GM23338 (cell line): ENCODE results near the gene HLA-G.

Experiments used
- CREB1 ChIP-seq: fragments of 250-450 bp; sonication (Bioruptor Pico); IDR thresholded peaks from 2 replicates; pipeline ENCODE4 v1.5.0; 2020; ENCODE audit warnings: low read depth, mild to moderate bottlenecking, moderate library complexity
- CTCF ChIP-seq, 2 experiments: fragments of 200-600 bp in 1 of 2; sonication (generic) in 1 of 2; conservative IDR thresholded peaks; 2 replicates each; pipeline versions ENCODE4 v1.5.1 to v1.6.1; 2016 to 2017; ENCODE audit warnings: antibody characterized with exemption in 2 of 2, low read depth in 2 of 2, mild to moderate bottlenecking in 2 of 2, moderate library complexity in 1 of 2
- EZH2 ChIP-seq: fragments of 200-600 bp; sonication (generic); IDR thresholded peaks from one replicate; pipeline ENCODE4 v1.8.0; 2017; ENCODE audit warnings: antibody characterized with exemption, mild to moderate bottlenecking, low read depth; ENCODE audit not compliant: unreplicated experiment
- EZH2phosphoT487 ChIP-seq: fragments of 200-600 bp; sonication (generic); IDR thresholded peaks from one replicate; pipeline ENCODE4 v1.8.1; 2018; ENCODE audit warnings: antibody characterized with exemption; ENCODE audit not compliant: unreplicated experiment
- JUNB ChIP-seq: IDR thresholded peaks from one replicate; pipeline ENCODE4 v1.6.1; 2016; ENCODE audit warnings: antibody characterized with exemption; ENCODE audit not compliant: unreplicated experiment
- POLR2AphosphoS5 ChIP-seq: IDR thresholded peaks from 2 replicates; pipeline ENCODE4 v1.6.1; 2016; ENCODE audit warnings: antibody characterized with exemption, low read depth
- REST ChIP-seq: IDR thresholded peaks from one replicate; pipeline ENCODE4 v1.6.1; 2018; ENCODE audit warnings: antibody characterized with exemption; ENCODE audit not compliant: unreplicated experiment
- ZNF331 ChIP-seq: fragments of 250-450 bp; sonication (Bioruptor Pico); IDR thresholded peaks from 2 replicates; pipeline ENCODE4 v1.5.0; 2020; ENCODE audit warnings: low read depth, mild to moderate bottlenecking, moderate library complexity
- ZNF462 ChIP-seq: fragments of 250-450 bp; sonication (Bioruptor Pico); IDR thresholded peaks from 2 replicates; pipeline ENCODE4 v1.5.0; 2020; ENCODE audit warnings: mild to moderate bottlenecking, moderate library complexity

GRCh38 chr6:29797135-29797534, 30.5 kb upstream of the HLA-G start:
- TF ChIP-seq EZH2phosphoT487: no peak
- TF ChIP-seq CTCF (conservative IDR thresholded peaks at IDR 0.05; ENCODE audit: low read depth in 2 of 2): no peak
- TF ChIP-seq REST: no peak
- no peak for TF ChIP-seq POLR2AphosphoS5
- no peak for TF ChIP-seq JUNB
- TF ChIP-seq CREB1 (CRISPR knock-in tag): no peak
- no peak for TF ChIP-seq EZH2
- TF ChIP-seq ZNF462 (CRISPR knock-in tag): no peak
- no peak for TF ChIP-seq ZNF331 (CRISPR knock-in tag)
